GM23338 (cell line): ENCODE data around the gene CREB3L2. TPM values are rescaled to one million over a fixed set of nuclear protein-coding genes. Genes with fewer than 3 reads are reported as not detected.

Experiments
- ATAC-seq: fragments of 200-7000 bp; cut with Tn5 transposase; 3 replicates; pipeline ENCODE4 v1.9.1; 2020
- DNase-seq: peaks from one replicate; pipeline ENCODE4 v3.0.0-alpha.2; 2015; ENCODE audit warnings: low spot score
- H2AFZ ChIP-seq: fragments of 200-600 bp; sonication (generic); 2 replicates; pipeline ENCODE4 v1.8.0; 2016; ENCODE audit warnings: antibody characterized with exemption, mild to moderate bottlenecking, moderate library complexity
- H3F3A ChIP-seq: fragments of 200-600 bp; sonication (generic); replicated peaks from 2 replicates; pipeline ENCODE4 v1.8.0; 2017; ENCODE audit warnings: antibody characterized with exemption, mixed run types, low read depth
- H3K27ac ChIP-seq: fragments of 200-600 bp; sonication (generic); 2 replicates; pipeline ENCODE4 v1.6.1; 2016; ENCODE audit warnings: low read depth
- H3K27me3 ChIP-seq: fragments of 200-600 bp; sonication (generic); 2 replicates; pipeline ENCODE4 v1.8.0; 2016; ENCODE audit warnings: mild to moderate bottlenecking, mixed run types, moderate library complexity; ENCODE audit not compliant: insufficient read depth
- H3K36me3 ChIP-seq: fragments of 200-600 bp; sonication (generic); 2 replicates; pipeline ENCODE4 v1.8.0; 2016; ENCODE audit warnings: mild to moderate bottlenecking; ENCODE audit not compliant: insufficient read depth
- H3K4me1 ChIP-seq: fragments of 200-600 bp; sonication (generic); 2 replicates; pipeline ENCODE4 v1.8.0; 2016; ENCODE audit warnings: mild to moderate bottlenecking, moderate library complexity; ENCODE audit not compliant: insufficient read depth
- H3K4me2 ChIP-seq: fragments of 200-600 bp; sonication (generic); 2 replicates; pipeline ENCODE4 v1.7.1; 2017; ENCODE audit warnings: mixed run types
- H3K4me3 ChIP-seq: fragments of 200-600 bp; sonication (generic); 2 replicates; pipeline ENCODE4 v1.6.1; 2016; ENCODE audit warnings: mixed run types
- H3K79me2 ChIP-seq: fragments of 200-600 bp; sonication (generic); replicated peaks from 2 replicates; pipeline ENCODE4 v1.8.0; 2017; ENCODE audit warnings: mild to moderate bottlenecking; ENCODE audit not compliant: insufficient read depth
- H3K9me2 ChIP-seq: fragments of 200-600 bp; sonication (generic); 2 replicates; pipeline ENCODE4 v1.8.0; 2017; ENCODE audit not compliant: insufficient read depth
- H4K20me1 ChIP-seq: fragments of 200-600 bp; sonication (generic); replicated peaks from 2 replicates; pipeline ENCODE4 v1.8.0; 2017; ENCODE audit warnings: mild to moderate bottlenecking; ENCODE audit not compliant: insufficient read depth
- H3K27ac Mint-ChIP-seq: 2 replicates; pipeline ENCODE4 v1.8.0; 2020; ENCODE audit warnings: inconsistent platforms, mild to moderate bottlenecking, moderate library complexity, mixed read lengths
- H3K27me3 Mint-ChIP-seq: 3 replicates; pipeline ENCODE4 v1.8.0; 2022; ENCODE audit warnings: low read depth, mild to moderate bottlenecking, moderate library complexity, mixed read lengths, inconsistent platforms; ENCODE audit not compliant: insufficient read depth, poor library complexity
- H3K36me3 Mint-ChIP-seq: 3 replicates; pipeline ENCODE4 v1.8.0; 2021; ENCODE audit warnings: low read depth, mild to moderate bottlenecking, inconsistent platforms, moderate library complexity, mixed read lengths
- H3K4me1 Mint-ChIP-seq: 3 replicates; pipeline ENCODE4 v1.8.0; 2020; ENCODE audit warnings: mild to moderate bottlenecking, inconsistent platforms, mixed read lengths
- H3K4me3 Mint-ChIP-seq: 3 replicates; pipeline ENCODE4 v1.8.0; 2021; ENCODE audit warnings: moderate library complexity, mild to moderate bottlenecking, inconsistent platforms, mixed read lengths
- H3K9me3 Mint-ChIP-seq: 3 replicates; pipeline ENCODE4 v1.8.0; 2020; ENCODE audit warnings: moderate library complexity, mild to moderate bottlenecking, inconsistent platforms, mixed read lengths
- CREB1 ChIP-seq: fragments of 250-450 bp; sonication (Bioruptor Pico); IDR thresholded peaks from 2 replicates; pipeline ENCODE4 v1.5.0; 2020; ENCODE audit warnings: low read depth, mild to moderate bottlenecking, moderate library complexity
- EZH2 ChIP-seq: fragments of 200-600 bp; sonication (generic); IDR thresholded peaks from one replicate; pipeline ENCODE4 v1.8.0; 2017; ENCODE audit warnings: antibody characterized with exemption, mild to moderate bottlenecking, low read depth; ENCODE audit not compliant: unreplicated experiment
- EZH2phosphoT487 ChIP-seq: fragments of 200-600 bp; sonication (generic); IDR thresholded peaks from one replicate; pipeline ENCODE4 v1.8.1; 2018; ENCODE audit warnings: antibody characterized with exemption; ENCODE audit not compliant: unreplicated experiment
- JUNB ChIP-seq: IDR thresholded peaks from one replicate; pipeline ENCODE4 v1.6.1; 2016; ENCODE audit warnings: antibody characterized with exemption; ENCODE audit not compliant: unreplicated experiment
- POLR2AphosphoS5 ChIP-seq: IDR thresholded peaks from 2 replicates; pipeline ENCODE4 v1.6.1; 2016; ENCODE audit warnings: antibody characterized with exemption, low read depth
- STAT1 ChIP-seq: IDR thresholded peaks from one replicate; pipeline ENCODE4 v1.6.1; 2016; ENCODE audit warnings: antibody characterized with exemption; ENCODE audit not compliant: unreplicated experiment
- ZNF114 ChIP-seq: fragments of 250-450 bp; sonication (Bioruptor Pico); IDR thresholded peaks from 2 replicates; pipeline ENCODE4 v1.5.0; 2020; ENCODE audit warnings: mild to moderate bottlenecking, moderate library complexity
- polyA plus RNA-seq: library from polyadenylated mRNA; unstranded; fragments of >200 nt; fragmentation: Nextera tagmentation; extraction: Ambion mirVana; gene quantifications from 2 replicates; pipeline ENCODE4 v1.2.1, GENCODE V29; 2016
- total RNA-seq: library from RNA; depleted of rRNA; stranded (reverse); fragments of >200 nt; shearing (Covaris generic); gene quantifications from 2 replicates; pipeline ENCODE4 v1.2.3, GENCODE V29; 2014
- TF ChIP-seq, protein P1 (sequence below): IDR thresholded peaks from one replicate; pipeline ENCODE4 v1.6.1; 2018; ENCODE audit warnings: antibody characterized with exemption; ENCODE audit not compliant: unreplicated experiment
- TF ChIP-seq, protein P2 (sequence below): fragments of 250-450 bp; sonication (Bioruptor Pico); IDR thresholded peaks from 2 replicates; pipeline ENCODE4 v1.5.0; 2020; ENCODE audit warnings: mild to moderate bottlenecking, moderate library complexity
- TF ChIP-seq, protein P3 (sequence below), 2 experiments: fragments of 200-600 bp in 1 of 2; sonication (generic) in 1 of 2; conservative IDR thresholded peaks; 2 replicates each; pipeline versions ENCODE4 v1.5.1 to v1.6.1; 2016 to 2017; ENCODE audit warnings: antibody characterized with exemption in 2 of 2, low read depth in 2 of 2, mild to moderate bottlenecking in 2 of 2, moderate library complexity in 1 of 2
- TF ChIP-seq, protein P4 (sequence below): IDR thresholded peaks from 2 replicates; pipeline ENCODE4 v1.6.1; 2016; ENCODE audit warnings: antibody characterized with exemption

Gene CREB3L2
- total and polyA plus RNA-seq, 2 experiments from 2014 or later = 14.5 to 27.1 TPM

DNA sequence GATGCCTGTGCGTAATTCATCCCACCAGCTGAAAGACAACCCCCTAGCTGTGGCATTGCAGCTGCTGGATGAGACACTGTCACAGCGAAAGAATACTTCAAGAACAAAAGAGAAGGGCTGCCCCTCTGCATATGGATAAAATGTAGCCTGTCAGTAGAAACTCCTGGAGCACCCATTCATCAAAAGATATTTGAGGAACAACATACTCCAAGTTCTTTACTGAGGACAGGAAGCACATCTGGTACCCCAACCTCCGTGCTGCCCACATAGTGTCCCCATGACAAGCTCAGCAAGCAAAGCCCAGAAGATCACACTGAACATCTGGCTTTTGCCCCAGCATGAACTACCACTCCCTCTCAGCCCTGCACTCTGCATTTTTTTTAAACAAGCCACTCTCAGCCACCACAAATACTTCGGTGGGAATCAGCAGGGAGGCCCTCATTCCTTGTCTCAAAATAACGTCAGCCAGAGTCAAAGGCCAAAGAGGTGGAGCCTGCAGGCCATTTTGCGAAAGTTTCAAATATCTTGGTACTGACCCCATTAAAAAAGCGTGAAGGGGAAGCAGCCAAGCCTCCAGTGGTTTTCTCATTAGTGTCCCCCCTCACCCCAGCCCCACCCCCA is 1.7 kb downstream of the CREB3L2 start:
- Histone ChIP-seq H3K79me2 (peaks cover 64% of the 10 kb centered on the region), H3K27me3 (no peaks in the 10 kb centered on the region), H3K9me2 (no peaks in the 10 kb centered on the region), H3K4me1 (peaks cover 23% of the 10 kb centered on the region; the same call in 1 of the 2 replicates), H3K4me3 (peak overlapping the region; percentile 63), H3K4me2 (peak overlapping the region; percentile 93), H3K27ac (peak overlapping the region; percentile 64; the same call in 1 of the 2 replicates), H3F3A (no peaks in the 10 kb centered on the region), H2AFZ (no peak overlapping the region), H4K20me1 (peaks cover 4% of the 10 kb centered on the region; the same call in 1 of the 2 replicates), H3K36me3 (0 out of 2 replicates have a peak, but pooled peaks cover 2% of the 10 kb centered on the region)
- Mint-ChIP-seq H3K27me3 (peaks cover 7% of the 10 kb centered on the region), H3K27ac (peak overlapping the region; percentile 80), H3K9me3 (no peaks in the 10 kb centered on the region), H3K4me1 (peaks cover 24% of the 10 kb centered on the region), H3K4me3 (peak overlapping the region; percentile 95), H3K36me3 (peaks cover 7% of the 10 kb centered on the region; the same call in 2 of the 3 replicates)
- ATAC-seq (peak; percentile 1; the same call in 2 of the 3 replicates), DNase-seq (peak; percentile 77)
- TF ChIP-seq STAT1 (no peak), ZNF114 (CRISPR knock-in tag) (no peak), EZH2phosphoT487 (no peak), JUNB (no peak), EZH2 (no peak), CREB1 (CRISPR knock-in tag) (peak; percentile 53), POLR2AphosphoS5 (no peak)
- TF ChIP-seq, protein P1, sequence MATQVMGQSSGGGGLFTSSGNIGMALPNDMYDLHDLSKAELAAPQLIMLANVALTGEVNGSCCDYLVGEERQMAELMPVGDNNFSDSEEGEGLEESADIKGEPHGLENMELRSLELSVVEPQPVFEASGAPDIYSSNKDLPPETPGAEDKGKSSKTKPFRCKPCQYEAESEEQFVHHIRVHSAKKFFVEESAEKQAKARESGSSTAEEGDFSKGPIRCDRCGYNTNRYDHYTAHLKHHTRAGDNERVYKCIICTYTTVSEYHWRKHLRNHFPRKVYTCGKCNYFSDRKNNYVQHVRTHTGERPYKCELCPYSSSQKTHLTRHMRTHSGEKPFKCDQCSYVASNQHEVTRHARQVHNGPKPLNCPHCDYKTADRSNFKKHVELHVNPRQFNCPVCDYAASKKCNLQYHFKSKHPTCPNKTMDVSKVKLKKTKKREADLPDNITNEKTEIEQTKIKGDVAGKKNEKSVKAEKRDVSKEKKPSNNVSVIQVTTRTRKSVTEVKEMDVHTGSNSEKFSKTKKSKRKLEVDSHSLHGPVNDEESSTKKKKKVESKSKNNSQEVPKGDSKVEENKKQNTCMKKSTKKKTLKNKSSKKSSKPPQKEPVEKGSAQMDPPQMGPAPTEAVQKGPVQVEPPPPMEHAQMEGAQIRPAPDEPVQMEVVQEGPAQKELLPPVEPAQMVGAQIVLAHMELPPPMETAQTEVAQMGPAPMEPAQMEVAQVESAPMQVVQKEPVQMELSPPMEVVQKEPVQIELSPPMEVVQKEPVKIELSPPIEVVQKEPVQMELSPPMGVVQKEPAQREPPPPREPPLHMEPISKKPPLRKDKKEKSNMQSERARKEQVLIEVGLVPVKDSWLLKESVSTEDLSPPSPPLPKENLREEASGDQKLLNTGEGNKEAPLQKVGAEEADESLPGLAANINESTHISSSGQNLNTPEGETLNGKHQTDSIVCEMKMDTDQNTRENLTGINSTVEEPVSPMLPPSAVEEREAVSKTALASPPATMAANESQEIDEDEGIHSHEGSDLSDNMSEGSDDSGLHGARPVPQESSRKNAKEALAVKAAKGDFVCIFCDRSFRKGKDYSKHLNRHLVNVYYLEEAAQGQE = no peak
- TF ChIP-seq, protein P2, sequence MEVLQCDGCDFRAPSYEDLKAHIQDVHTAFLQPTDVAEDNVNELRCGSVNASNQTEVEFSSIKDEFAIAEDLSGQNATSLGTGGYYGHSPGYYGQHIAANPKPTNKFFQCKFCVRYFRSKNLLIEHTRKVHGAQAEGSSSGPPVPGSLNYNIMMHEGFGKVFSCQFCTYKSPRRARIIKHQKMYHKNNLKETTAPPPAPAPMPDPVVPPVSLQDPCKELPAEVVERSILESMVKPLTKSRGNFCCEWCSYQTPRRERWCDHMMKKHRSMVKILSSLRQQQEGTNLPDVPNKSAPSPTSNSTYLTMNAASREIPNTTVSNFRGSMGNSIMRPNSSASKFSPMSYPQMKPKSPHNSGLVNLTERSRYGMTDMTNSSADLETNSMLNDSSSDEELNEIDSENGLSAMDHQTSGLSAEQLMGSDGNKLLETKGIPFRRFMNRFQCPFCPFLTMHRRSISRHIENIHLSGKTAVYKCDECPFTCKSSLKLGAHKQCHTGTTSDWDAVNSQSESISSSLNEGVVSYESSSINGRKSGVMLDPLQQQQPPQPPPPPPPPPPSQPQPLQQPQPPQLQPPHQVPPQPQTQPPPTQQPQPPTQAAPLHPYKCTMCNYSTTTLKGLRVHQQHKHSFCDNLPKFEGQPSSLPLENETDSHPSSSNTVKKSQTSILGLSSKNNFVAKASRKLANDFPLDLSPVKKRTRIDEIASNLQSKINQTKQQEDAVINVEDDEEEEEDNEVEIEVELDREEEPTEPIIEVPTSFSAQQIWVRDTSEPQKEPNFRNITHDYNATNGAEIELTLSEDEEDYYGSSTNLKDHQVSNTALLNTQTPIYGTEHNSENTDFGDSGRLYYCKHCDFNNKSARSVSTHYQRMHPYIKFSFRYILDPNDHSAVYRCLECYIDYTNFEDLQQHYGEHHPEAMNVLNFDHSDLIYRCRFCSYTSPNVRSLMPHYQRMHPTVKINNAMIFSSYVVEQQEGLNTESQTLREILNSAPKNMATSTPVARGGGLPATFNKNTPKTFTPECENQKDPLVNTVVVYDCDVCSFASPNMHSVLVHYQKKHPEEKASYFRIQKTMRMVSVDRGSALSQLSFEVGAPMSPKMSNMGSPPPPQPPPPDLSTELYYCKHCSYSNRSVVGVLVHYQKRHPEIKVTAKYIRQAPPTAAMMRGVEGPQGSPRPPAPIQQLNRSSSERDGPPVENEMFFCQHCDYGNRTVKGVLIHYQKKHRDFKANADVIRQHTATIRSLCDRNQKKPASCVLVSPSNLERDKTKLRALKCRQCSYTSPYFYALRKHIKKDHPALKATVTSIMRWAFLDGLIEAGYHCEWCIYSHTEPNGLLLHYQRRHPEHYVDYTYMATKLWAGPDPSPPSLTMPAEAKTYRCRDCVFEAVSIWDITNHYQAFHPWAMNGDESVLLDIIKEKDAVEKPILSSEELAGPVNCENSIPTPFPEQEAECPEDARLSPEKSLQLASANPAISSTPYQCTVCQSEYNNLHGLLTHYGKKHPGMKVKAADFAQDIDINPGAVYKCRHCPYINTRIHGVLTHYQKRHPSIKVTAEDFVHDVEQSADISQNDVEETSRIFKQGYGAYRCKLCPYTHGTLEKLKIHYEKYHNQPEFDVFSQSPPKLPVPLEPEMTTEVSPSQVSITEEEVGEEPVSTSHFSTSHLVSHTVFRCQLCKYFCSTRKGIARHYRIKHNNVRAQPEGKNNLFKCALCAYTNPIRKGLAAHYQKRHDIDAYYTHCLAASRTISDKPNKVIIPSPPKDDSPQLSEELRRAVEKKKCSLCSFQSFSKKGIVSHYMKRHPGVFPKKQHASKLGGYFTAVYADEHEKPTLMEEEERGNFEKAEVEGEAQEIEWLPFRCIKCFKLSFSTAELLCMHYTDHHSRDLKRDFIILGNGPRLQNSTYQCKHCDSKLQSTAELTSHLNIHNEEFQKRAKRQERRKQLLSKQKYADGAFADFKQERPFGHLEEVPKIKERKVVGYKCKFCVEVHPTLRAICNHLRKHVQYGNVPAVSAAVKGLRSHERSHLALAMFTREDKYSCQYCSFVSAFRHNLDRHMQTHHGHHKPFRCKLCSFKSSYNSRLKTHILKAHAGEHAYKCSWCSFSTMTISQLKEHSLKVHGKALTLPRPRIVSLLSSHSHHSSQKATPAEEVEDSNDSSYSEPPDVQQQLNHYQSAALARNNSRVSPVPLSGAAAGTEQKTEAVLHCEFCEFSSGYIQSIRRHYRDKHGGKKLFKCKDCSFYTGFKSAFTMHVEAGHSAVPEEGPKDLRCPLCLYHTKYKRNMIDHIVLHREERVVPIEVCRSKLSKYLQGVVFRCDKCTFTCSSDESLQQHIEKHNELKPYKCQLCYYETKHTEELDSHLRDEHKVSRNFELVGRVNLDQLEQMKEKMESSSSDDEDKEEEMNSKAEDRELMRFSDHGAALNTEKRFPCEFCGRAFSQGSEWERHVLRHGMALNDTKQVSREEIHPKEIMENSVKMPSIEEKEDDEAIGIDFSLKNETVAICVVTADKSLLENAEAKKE (CRISPR knock-in tag) = 0 out of 2 replicates have a peak, but pooled peaks have one; percentile 28
- TF ChIP-seq, protein P3, sequence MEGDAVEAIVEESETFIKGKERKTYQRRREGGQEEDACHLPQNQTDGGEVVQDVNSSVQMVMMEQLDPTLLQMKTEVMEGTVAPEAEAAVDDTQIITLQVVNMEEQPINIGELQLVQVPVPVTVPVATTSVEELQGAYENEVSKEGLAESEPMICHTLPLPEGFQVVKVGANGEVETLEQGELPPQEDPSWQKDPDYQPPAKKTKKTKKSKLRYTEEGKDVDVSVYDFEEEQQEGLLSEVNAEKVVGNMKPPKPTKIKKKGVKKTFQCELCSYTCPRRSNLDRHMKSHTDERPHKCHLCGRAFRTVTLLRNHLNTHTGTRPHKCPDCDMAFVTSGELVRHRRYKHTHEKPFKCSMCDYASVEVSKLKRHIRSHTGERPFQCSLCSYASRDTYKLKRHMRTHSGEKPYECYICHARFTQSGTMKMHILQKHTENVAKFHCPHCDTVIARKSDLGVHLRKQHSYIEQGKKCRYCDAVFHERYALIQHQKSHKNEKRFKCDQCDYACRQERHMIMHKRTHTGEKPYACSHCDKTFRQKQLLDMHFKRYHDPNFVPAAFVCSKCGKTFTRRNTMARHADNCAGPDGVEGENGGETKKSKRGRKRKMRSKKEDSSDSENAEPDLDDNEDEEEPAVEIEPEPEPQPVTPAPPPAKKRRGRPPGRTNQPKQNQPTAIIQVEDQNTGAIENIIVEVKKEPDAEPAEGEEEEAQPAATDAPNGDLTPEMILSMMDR (conservative IDR thresholded peaks at IDR 0.05; ENCODE audit: low read depth in 2 of 2) = 0 out of 4 replicates have a peak, but pooled peaks of 1 of the 2 experiments have one; percentile 12
- TF ChIP-seq, protein P4, sequence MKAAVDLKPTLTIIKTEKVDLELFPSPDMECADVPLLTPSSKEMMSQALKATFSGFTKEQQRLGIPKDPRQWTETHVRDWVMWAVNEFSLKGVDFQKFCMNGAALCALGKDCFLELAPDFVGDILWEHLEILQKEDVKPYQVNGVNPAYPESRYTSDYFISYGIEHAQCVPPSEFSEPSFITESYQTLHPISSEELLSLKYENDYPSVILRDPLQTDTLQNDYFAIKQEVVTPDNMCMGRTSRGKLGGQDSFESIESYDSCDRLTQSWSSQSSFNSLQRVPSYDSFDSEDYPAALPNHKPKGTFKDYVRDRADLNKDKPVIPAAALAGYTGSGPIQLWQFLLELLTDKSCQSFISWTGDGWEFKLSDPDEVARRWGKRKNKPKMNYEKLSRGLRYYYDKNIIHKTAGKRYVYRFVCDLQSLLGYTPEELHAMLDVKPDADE = no peak
